A673 (cell line): ENCODE results near the gene TMEM63B.

Source experiments
- EZH2 ChIP-seq: fragments of 200-600 bp; sonication (generic); IDR thresholded peaks from 2 replicates; pipeline ENCODE4 v1.6.1; 2017; ENCODE audit warnings: borderline replicate concordance, low read depth, mild to moderate bottlenecking, mixed read lengths, antibody characterized with exemption, low read length; ENCODE audit not compliant: poor library complexity, severe bottlenecking
- TF ChIP-seq, protein P1 (sequence below): fragments of 300-800, 200-600 bp; sonication (generic); conservative IDR thresholded peaks from 2 replicates; pipeline ENCODE4 v1.5.1; 2017; ENCODE audit warnings: low read depth, mild to moderate bottlenecking, antibody characterized with exemption, low read length, moderate library complexity, mixed read lengths

DNA sequence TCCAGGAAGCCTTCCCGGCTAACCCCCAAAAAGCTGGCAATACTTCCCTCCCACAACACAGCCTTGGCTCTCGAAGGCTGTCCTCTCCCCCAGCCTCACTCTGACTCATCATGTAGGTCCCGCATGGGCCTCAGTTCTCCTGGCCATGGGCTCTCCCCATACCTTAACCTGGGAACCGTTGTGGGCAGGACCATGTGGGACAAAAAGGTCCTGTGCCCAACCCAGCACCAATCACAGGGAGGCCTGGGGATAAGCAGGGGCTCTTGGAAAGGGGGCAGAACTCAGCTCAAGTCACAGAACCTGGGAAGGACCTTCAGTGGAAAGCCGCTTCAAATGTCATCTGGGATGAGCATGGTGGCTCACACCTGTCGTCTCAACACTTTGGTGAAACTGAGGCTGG is 45.6 kb upstream of the TMEM63B start:
- TF ChIP-seq, protein P1, sequence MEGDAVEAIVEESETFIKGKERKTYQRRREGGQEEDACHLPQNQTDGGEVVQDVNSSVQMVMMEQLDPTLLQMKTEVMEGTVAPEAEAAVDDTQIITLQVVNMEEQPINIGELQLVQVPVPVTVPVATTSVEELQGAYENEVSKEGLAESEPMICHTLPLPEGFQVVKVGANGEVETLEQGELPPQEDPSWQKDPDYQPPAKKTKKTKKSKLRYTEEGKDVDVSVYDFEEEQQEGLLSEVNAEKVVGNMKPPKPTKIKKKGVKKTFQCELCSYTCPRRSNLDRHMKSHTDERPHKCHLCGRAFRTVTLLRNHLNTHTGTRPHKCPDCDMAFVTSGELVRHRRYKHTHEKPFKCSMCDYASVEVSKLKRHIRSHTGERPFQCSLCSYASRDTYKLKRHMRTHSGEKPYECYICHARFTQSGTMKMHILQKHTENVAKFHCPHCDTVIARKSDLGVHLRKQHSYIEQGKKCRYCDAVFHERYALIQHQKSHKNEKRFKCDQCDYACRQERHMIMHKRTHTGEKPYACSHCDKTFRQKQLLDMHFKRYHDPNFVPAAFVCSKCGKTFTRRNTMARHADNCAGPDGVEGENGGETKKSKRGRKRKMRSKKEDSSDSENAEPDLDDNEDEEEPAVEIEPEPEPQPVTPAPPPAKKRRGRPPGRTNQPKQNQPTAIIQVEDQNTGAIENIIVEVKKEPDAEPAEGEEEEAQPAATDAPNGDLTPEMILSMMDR, result no peak
- TF ChIP-seq EZH2, result no peak
